HEK293T (cell line): ENCODE measurements around the gene OSCP1.

Experiments used
- CTCF ChIA-PET: fragments of 350-600 bp; formaldehyde crosslinking; extraction: SDS; loops from one replicate; lab custom pipeline; 2021; ENCODE audit warnings: antibody characterized with exemption, inconsistent platforms; lab: Yijun Ruan, JAX
- POLR2A ChIA-PET: fragments of 350-600 bp; formaldehyde crosslinking; extraction: SDS; loops from one replicate; lab custom pipeline; 2020; ENCODE audit warnings: antibody characterized with exemption, inconsistent platforms; lab: Yijun Ruan, JAX
- DNase-seq: peaks from one replicate; pipeline ENCODE4 v3.0.0; 2012; ENCODE audit warnings: mixed read lengths; ENCODE audit errors: extremely low spot score
- ARNT ChIP-seq: fragments of 450-650 bp; IDR thresholded peaks from 2 replicates; pipeline ENCODE4 v1.6.1; 2017; ENCODE audit warnings: mild to moderate bottlenecking
- BHLHE40 ChIP-seq: fragments of 450-650 bp; IDR thresholded peaks from 2 replicates; pipeline ENCODE4 v1.6.1; 2016; ENCODE audit warnings: mild to moderate bottlenecking, moderate library complexity, borderline replicate concordance
- CTBP1 ChIP-seq: fragments of 450-650 bp; IDR thresholded peaks from 2 replicates; pipeline ENCODE4 v1.6.1; 2016; ENCODE audit warnings: borderline replicate concordance
- ELF4 ChIP-seq: fragments of 450-650 bp; IDR thresholded peaks from 2 replicates; pipeline ENCODE4 v1.6.1; 2017; ENCODE audit warnings: antibody characterized with exemption
- FOXA1 ChIP-seq: fragments of 450-650 bp; IDR thresholded peaks from 2 replicates; pipeline ENCODE4 v1.6.1; 2016; ENCODE audit warnings: mild to moderate bottlenecking
- FOXK2 ChIP-seq: fragments of 450-650 bp; IDR thresholded peaks from 2 replicates; pipeline ENCODE4 v1.6.1; 2016; ENCODE audit warnings: mild to moderate bottlenecking
- FOXM1 ChIP-seq: fragments of 450-650 bp; IDR thresholded peaks from 2 replicates; pipeline ENCODE4 v1.6.1; 2017; ENCODE audit warnings: mild to moderate bottlenecking, borderline replicate concordance
- HDGF ChIP-seq: fragments of 450-650 bp; IDR thresholded peaks from 2 replicates; pipeline ENCODE4 v1.6.1; 2017; ENCODE audit warnings: antibody characterized with exemption, borderline replicate concordance
- L3MBTL2 ChIP-seq: fragments of 450-650 bp; conservative IDR thresholded peaks from 2 replicates; pipeline ENCODE4 v1.6.1; 2016; ENCODE audit warnings: mild to moderate bottlenecking
- LEF1 ChIP-seq: fragments of 450-650 bp; IDR thresholded peaks from 2 replicates; pipeline ENCODE4 v1.6.1; 2017; ENCODE audit warnings: mild to moderate bottlenecking, borderline replicate concordance
- NFRKB ChIP-seq: fragments of 450-650 bp; IDR thresholded peaks from 2 replicates; pipeline ENCODE4 v1.6.1; 2016; ENCODE audit warnings: mild to moderate bottlenecking, moderate library complexity
- SP1 ChIP-seq: fragments of 450-650 bp; IDR thresholded peaks from 2 replicates; pipeline ENCODE4 v1.6.1; 2017
- SUZ12 ChIP-seq: fragments of 450-650 bp; IDR thresholded peaks from 2 replicates; pipeline ENCODE4 v1.6.1; 2016; ENCODE audit warnings: mild to moderate bottlenecking
- TARDBP ChIP-seq: fragments of 450-650 bp; IDR thresholded peaks from 2 replicates; pipeline ENCODE4 v1.6.1; 2016
- ZNF384 ChIP-seq: fragments of 450-650 bp; IDR thresholded peaks from 2 replicates; pipeline ENCODE4 v1.6.1; 2016
- TF ChIP-seq, protein P1 (sequence below): fragments of 450-650 bp; IDR thresholded peaks from 2 replicates; pipeline ENCODE4 v1.6.1; 2016

Gene OSCP1

DNA sequence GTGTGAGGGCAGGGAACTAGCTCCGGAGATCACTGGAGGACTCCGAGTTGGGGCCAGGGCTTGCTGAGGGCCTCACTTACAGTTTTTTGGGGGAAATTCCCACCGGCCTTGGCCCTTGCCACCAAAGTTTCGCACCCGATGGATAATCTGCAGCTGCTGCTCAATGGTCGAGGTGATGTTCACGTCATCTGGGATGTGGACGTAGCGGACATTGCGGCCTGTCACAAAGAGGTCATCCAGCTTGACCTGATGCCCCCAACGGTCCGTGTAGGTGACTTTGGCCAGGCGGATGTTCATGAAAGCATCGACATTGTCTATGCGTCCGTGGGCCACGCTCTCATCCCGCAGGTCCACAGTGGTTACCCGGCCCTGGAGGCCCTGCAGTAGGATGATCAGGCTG lies 56.6 kb downstream of the OSCP1 start:
- ChIA-PET POLR2A (no interaction called here), CTCF (no interaction called here)
- TF ChIP-seq FOXK2 (no peak), ZNF384 (no peak), ELF4 (no peak), HDGF (no peak), FOXM1 (no peak), NFRKB (no peak), ARNT (no peak), CTBP1 (no peak), SUZ12 (no peak), L3MBTL2 (no peak), TARDBP (no peak), FOXA1 (no peak), LEF1 (no peak)
- no peak for DNase-seq

DNA sequence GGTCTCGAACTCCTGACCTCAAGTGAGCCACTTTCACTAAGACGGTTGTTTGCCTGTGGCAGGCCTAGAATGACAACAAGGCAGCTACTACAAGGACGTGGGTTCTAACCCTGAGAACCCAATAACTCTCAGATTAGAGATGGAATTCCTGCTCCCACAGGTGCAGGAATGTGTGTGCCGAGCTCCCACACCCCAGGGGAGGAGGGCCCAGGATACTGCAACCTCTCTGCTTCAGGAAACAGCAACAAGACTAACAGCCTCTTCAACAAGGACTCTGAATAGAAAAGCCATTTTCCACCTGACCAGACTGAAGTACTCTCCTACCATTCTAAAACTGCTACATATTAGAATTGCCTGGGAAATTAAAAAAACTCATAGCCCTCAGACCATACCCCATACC lies 57.4 kb downstream of the OSCP1 start:
- CTCF ChIA-PET = interaction anchor here (0.5 kb wide), 1 partner anchor 11 kb away, joined by 5 read pairs; no protein-coding TSS in a partner anchor
- POLR2A ChIA-PET = no interaction called here
- TF ChIP-seq NFRKB (no peak), TARDBP (no peak), BHLHE40 (no peak), LEF1 (no peak), CTBP1 (no peak), HDGF (no peak), L3MBTL2 (no peak), FOXA1 (no peak), ZNF384 (no peak), ELF4 (no peak), FOXK2 (no peak), SUZ12 (no peak)
- TF ChIP-seq, protein P1, sequence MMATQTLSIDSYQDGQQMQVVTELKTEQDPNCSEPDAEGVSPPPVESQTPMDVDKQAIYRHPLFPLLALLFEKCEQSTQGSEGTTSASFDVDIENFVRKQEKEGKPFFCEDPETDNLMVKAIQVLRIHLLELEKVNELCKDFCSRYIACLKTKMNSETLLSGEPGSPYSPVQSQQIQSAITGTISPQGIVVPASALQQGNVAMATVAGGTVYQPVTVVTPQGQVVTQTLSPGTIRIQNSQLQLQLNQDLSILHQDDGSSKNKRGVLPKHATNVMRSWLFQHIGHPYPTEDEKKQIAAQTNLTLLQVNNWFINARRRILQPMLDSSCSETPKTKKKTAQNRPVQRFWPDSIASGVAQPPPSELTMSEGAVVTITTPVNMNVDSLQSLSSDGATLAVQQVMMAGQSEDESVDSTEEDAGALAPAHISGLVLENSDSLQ = no peak
- DNase-seq = no peak

DNA sequence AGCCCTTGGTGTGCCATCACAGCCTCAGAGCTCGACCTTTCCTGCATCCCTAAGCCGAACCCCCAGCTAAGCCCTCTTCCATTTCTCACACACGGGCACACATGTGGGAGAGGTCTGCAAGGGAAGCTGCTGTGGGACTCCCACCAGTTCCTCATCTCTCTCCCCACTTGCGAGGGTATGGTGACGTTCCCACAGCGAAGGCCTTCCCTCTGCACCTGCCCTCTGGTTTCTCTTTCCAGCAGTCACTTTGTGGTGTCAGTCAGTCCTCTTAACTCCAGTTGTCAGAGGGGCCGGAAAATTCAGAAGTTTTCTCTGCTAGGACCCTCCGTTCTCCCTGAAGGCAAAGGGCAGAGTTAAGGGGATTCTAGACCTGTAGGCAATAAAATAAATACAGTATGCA lies 59.0 kb downstream of the OSCP1 start:
- DNase-seq = no peak
- TF ChIP-seq TARDBP (no peak), ELF4 (no peak), L3MBTL2 (no peak), LEF1 (no peak), HDGF (no peak), BHLHE40 (no peak), FOXK2 (no peak), ARNT (no peak), ZNF384 (no peak), CTBP1 (no peak), SP1 (no peak)
- TF ChIP-seq, protein P1 = no peak
- ChIA-PET CTCF (no interaction called here), POLR2A (no interaction called here)

DNA sequence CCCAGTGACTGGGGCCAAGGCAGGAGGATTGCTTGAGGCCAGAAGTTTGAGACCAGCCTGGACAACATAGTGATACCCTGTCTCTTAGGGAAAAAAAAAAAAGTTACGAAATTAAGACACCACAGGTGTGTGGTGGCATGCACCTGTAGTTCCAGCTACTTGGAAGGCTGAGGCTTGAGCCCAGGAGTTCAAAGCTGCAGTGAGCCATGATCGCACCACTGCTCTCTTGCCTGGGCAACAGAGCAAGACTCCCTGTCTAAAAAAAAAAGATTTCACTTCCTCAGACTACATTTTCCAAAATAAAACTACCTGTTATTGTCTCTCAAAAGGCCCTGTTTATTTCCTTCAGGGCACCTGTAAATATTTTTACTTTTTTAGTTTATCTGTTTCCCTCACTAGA lies 59.8 kb downstream of the OSCP1 start:
- DNase-seq = no peak
- POLR2A ChIA-PET = no interaction called here
- CTCF ChIA-PET = no interaction called here
- TF ChIP-seq ARNT (no peak), TARDBP (no peak), L3MBTL2 (no peak), SUZ12 (no peak), FOXM1 (no peak), ZNF384 (no peak), ELF4 (no peak), FOXK2 (no peak), FOXA1 (no peak), SP1 (no peak), BHLHE40 (no peak), LEF1 (no peak), HDGF (no peak), CTBP1 (no peak), NFRKB (no peak)
- TF ChIP-seq, protein P1 = no peak

DNA sequence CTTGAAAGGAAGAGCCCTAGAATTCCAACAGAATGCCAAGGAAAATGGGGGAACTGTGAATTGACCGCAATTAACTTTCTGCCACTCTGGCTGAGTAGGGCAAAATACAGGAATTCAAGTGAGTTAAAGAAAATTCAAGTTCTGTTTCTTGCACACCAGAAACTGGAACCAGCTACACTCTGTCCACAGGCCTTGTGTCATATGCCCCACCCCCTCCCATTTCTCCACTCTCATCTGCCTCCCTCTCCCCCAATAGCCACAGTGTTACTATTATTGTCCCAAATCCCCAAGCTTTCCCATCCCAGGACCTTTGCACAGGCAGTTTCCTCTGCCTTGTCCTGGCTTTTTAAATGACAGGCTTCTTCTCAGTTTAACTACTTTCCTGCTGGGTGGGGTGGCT lies 60.3 kb downstream of the OSCP1 start:
- POLR2A ChIA-PET = no interaction called here
- no peak for DNase-seq
- no peak for TF ChIP-seq L3MBTL2
- TF ChIP-seq SUZ12 = no peak
- no peak for TF ChIP-seq ELF4
- no peak for TF ChIP-seq ZNF384
- no peak for TF ChIP-seq TARDBP
- no peak for TF ChIP-seq HDGF
- TF ChIP-seq ARNT = no peak
- TF ChIP-seq SP1 = no peak
- TF ChIP-seq NFRKB = no peak
- TF ChIP-seq BHLHE40 = no peak
- TF ChIP-seq FOXM1 = no peak
- no peak for TF ChIP-seq LEF1
- CTCF ChIA-PET = no interaction called here

DNA sequence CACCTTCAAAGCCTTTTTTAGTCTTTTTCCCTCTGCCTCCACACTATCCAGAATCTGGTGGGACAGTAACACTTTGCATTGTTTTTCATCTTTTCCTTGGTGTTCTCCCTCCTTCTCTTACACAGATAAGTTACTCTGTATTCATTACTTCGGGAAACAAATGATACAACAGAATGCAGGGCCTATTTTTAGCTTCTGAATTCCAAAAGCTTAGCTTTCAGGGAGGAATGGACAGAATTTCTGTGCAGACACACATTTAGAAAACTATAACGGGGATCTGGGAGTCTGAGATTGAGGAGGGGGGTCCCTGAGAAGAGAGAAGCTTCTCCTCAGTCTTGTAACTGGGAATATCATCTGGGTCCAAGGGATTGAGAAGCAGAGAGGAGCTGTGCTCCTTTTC lies 61.0 kb downstream of the OSCP1 start:
- no peak for TF ChIP-seq FOXK2
- TF ChIP-seq ZNF384 = no peak
- TF ChIP-seq TARDBP = no peak
- no peak for TF ChIP-seq ELF4
- no peak for TF ChIP-seq HDGF
- TF ChIP-seq NFRKB = no peak
- TF ChIP-seq LEF1 = no peak
- no peak for TF ChIP-seq SP1
- no peak for TF ChIP-seq L3MBTL2
- TF ChIP-seq FOXA1 = no peak
- TF ChIP-seq CTBP1 = no peak
- TF ChIP-seq FOXM1 = no peak
- no peak for TF ChIP-seq BHLHE40
- no peak for TF ChIP-seq SUZ12
- POLR2A ChIA-PET = interaction anchor here (1.7 to 3.9 kb wide), 2 partner anchors 10 to 75 kb away, joined by 7 to 147 read pairs; partner anchors contain the start of genes LSM10 and MRPS15

More for the DNA sequence above, 61.0 kb downstream of the OSCP1 start:
- CTCF ChIA-PET = no interaction called here
- DNase-seq = no peak
